Measurements from ENCODE around the gene TNPO2. TPM values are rescaled to one million over a fixed set of nuclear protein-coding genes. Genes with fewer than 3 reads are reported as not detected.

Gene TNPO2
- polyA plus RNA-seq, 6 donors from 2014 or later: 1.7 to 3.5 (median 2.7) TPM; not detected in 1

GRCh38 chr19:12675399-12675798 is 48.3 kb downstream of the TNPO2 start:
- ATAC-seq (ENCODE audit: low read depth in 2 of 2): no peak
- H3K27ac Mint-ChIP-seq: no peak overlapping the region
- no peak overlapping the region for H3K4me3 Mint-ChIP-seq
- no peak for DNase-seq
- no peaks in the 10 kb centered on the region for H3K9me3 Mint-ChIP-seq
- peaks cover 32 to 46% (median 37%) of the 10 kb centered on the region in 3 donors for H3K4me1 Mint-ChIP-seq
- peaks cover 0 to 16% of the 10 kb centered on the region in 2 donors for H3K36me3 Mint-ChIP-seq
- H3K27me3 Mint-ChIP-seq: no peaks in the 10 kb centered on the region

DNA sequence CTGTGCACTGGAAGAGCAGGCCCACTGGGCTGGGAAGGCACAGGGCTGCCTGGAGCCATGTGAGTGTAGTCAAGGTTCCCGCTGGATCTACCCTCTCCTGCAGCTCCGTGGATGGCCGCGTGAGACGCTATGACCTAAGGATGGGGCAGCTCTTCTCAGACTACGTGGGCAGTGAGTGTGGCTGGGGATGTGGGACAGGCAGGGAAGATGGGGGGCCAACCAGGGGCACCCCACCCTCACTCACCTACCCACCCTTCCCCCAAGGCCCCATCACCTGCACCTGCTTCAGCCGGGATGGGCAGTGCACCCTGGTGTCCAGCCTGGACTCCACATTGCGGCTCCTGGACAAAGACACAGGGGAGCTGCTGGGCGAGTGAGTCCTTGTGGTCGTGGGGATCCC is 51.0 kb downstream of the TNPO2 start:
- Mint-ChIP-seq H3K36me3 (peaks cover 0 to 9% of the 10 kb centered on the region in 2 donors), H3K27me3 (no peaks in the 10 kb centered on the region), H3K4me3 (peak overlapping the region in 2 of 8 donors; percentile 20 to 81), H3K27ac (peak overlapping the region in 1 of 6 donors; percentile 53), H3K4me1 (peaks cover 35 to 53% (median 47%) of the 10 kb centered on the region in 3 donors), H3K9me3 (no peaks in the 10 kb centered on the region)
- no peak for ATAC-seq (ENCODE audit: low read depth in 2 of 2)
- no peak for DNase-seq

DNA sequence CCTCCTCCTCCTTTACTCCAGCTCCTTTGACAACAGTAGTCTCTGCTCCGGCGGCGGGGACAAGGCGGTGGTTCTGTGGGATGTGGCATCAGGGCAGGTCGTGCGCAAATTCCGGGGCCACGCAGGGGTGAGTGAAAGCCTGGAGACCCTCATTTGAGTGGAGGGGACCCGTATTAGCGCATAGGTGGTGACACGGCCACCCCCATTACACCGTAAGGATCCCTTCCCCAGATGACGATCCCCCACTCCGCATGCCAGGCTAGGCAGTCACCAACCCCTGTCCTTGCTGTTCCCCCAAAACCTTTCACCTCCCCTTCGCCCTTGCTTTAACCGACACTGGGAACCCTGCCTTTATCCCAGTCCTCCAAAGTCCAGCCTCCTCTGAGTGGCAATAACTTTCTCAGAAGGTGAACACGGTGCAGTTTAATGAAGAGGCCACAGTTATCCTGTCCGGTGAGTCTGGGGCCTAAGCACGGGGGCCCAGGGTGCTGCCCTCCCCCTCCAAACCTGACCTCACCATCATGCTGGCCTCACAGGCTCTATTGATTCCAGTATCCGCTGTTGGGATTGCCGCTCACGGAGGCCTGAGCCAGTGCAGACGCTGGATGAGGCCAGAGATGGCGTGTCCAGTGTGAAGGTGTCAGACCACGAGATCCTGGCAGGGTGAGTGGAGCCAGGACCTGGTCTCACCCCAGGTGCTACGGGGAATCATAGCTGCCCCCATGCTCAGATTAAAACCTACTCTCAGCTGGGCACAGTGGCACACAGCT is 53.4 kb downstream of the TNPO2 start:
- no peak for ATAC-seq (ENCODE audit: low read depth in 2 of 2)
- Mint-ChIP-seq H3K36me3 (peaks cover 0 to 9% of the 10 kb centered on the region in 2 donors), H3K4me1 (peaks cover 40 to 62% (median 56%) of the 10 kb centered on the region in 3 donors), H3K9me3 (no peaks in the 10 kb centered on the region), H3K4me3 (peak overlapping the region; percentile 91 to 99 (median 98)), H3K27me3 (no peaks in the 10 kb centered on the region), H3K27ac (peak overlapping the region; percentile 66 to 100 (median 100))
- DNase-seq: no peak

DNA sequence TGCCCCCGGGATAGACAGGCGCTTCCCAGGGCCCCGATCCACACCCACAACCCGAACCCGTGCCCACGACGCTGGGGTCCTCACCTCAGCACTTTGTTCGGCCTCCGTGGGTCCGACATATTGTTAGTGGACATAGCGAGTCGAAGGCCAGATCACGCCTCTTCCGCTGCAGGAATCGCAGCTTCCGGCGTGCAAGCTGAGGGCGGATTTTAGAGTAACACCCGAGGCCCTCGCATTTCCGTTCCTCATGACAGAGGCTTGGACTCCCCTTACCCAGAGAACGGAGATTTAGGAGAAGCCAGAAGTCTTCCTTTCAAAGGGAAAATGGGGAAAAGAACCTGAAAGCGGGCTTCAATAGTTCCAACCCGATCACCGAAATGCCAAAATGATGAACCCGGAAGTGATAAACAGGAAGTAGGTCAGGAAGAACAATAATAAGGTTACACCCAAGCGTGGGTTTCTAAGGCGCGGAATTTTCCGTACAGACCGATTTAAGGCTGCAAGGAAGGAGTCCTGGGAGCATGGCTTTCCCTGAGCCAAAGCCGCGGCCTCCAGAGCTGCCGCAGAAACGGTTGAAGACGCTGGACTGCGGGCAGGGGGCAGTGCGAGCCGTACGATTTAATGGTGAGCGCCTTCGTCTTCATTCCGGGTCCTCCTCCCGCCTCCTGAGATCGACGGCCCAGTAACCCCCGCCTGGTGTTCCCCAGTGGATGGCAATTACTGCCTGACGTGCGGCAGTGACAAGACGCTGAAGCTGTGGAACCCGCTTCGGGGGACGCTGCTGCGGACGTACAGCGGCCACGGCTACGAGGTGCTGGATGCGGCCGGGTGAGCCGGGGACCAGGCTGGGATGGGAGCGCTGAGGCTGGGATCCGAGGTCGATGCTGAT is 54.2 kb downstream of the TNPO2 start:
- no peaks in the 10 kb centered on the region for H3K27me3 Mint-ChIP-seq
- peaks cover 0 to 8% of the 10 kb centered on the region in 2 donors for H3K36me3 Mint-ChIP-seq
- no peaks in the 10 kb centered on the region for H3K9me3 Mint-ChIP-seq
- H3K4me3 Mint-ChIP-seq: peak overlapping the region; percentile 91 to 99 (median 98)
- DNase-seq: peak; percentile 77
- H3K27ac Mint-ChIP-seq: peak overlapping the region; percentile 99 to 100 (median 100)
- peak; percentile 8 to 10 for ATAC-seq (ENCODE audit: low read depth in 2 of 2)
- H3K4me1 Mint-ChIP-seq: peaks cover 45 to 66% (median 64%) of the 10 kb centered on the region in 3 donors

DNA sequence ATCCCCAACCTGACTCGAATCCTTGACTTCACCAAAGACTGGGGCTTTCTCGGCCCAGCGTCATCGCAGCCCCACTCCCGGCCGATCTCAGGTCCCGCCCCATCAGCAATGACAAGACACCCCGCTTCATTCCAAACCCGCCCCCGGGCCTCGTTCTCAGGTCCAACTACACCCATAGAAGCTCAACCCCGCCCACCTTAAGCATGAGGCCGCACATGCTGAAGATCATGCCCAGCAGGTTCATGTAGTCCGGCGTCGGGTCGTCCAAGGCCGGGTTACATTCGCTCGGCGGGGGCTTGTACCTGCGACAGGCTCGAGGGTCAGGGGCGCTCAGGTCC is 54.8 kb downstream of the TNPO2 start:
- H3K27me3 Mint-ChIP-seq: no peaks in the 10 kb centered on the region
- ATAC-seq (ENCODE audit: low read depth in 2 of 2) (peak; percentile 13 to 15), DNase-seq (peak; percentile 56)
- H3K9me3 Mint-ChIP-seq: no peaks in the 10 kb centered on the region
- H3K27ac Mint-ChIP-seq: peak overlapping the region; percentile 99 to 100 (median 100)
- peaks cover 44 to 70% (median 65%) of the 10 kb centered on the region in 3 donors for H3K4me1 Mint-ChIP-seq
- peak overlapping the region; percentile 91 to 99 (median 98) for H3K4me3 Mint-ChIP-seq
- peaks cover 0 to 2% of the 10 kb centered on the region in 2 donors for H3K36me3 Mint-ChIP-seq

DNA sequence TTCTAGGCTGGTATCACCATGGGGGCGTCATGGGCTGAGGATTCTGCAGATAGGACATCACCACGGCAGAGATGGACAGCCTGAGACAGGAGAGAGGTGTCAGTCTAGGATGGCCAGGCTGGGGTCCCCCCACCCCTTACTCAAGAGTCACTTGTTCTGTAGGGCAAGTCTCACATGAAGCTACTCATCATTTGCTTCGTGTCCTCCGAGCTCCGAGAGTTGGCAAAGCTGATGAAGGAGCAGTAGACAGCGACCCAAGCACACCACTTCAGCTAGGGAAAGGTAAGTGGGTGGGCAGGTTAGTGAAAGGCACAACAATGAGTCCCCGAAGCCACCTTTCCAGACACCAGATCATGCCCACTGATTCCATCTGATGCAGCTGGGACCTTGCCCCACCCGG is 55.4 kb downstream of the TNPO2 start:
- Mint-ChIP-seq H3K27ac (peak overlapping the region; percentile 99 to 100 (median 100)), H3K4me3 (peak overlapping the region; percentile 91 to 99 (median 98)), H3K27me3 (no peaks in the 10 kb centered on the region), H3K4me1 (peaks cover 42 to 72% (median 61%) of the 10 kb centered on the region in 3 donors), H3K9me3 (no peaks in the 10 kb centered on the region), H3K36me3 (no peaks in the 10 kb centered on the region)
- no peak for ATAC-seq (ENCODE audit: low read depth in 2 of 2)
- DNase-seq: no peak

DNA sequence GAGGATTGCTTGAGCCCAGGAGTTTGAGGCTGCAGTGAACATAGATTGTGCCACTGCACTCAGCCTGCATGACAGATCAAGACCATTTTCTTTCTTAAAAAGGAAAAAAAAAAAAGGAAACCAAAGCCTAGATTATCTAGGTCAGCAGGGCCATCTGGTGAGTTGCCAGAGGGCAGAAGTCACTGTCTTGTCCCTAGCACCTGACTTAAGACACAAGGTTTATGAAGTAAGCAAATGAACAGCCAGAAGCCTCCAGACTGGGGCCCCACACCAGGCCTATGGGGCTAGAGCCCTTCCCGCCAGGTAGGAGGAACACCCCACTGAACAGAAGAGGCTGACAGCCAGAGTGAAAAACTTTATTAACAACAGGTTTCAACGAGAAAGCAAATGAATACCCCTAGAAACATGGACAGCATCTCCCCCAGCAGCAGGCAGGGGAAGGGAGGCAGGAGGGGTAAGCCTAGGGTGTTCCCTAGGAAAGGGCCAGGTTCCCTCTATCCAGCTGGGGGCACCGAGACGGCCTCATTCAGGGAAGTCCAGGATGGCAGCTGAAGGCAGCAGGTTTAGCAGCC is 55.9 kb downstream of the TNPO2 start:
- Mint-ChIP-seq H3K4me3 (peak overlapping the region; percentile 91 to 100 (median 98)), H3K9me3 (no peaks in the 10 kb centered on the region), H3K4me1 (peaks cover 42 to 75% (median 61%) of the 10 kb centered on the region in 3 donors), H3K27ac (peak overlapping the region in 5 of 6 donors; percentile 99 to 100 (median 100)), H3K27me3 (no peaks in the 10 kb centered on the region), H3K36me3 (no peaks in the 10 kb centered on the region)
- DNase-seq (no peak), ATAC-seq (ENCODE audit: low read depth in 2 of 2) (no peak)

DNA sequence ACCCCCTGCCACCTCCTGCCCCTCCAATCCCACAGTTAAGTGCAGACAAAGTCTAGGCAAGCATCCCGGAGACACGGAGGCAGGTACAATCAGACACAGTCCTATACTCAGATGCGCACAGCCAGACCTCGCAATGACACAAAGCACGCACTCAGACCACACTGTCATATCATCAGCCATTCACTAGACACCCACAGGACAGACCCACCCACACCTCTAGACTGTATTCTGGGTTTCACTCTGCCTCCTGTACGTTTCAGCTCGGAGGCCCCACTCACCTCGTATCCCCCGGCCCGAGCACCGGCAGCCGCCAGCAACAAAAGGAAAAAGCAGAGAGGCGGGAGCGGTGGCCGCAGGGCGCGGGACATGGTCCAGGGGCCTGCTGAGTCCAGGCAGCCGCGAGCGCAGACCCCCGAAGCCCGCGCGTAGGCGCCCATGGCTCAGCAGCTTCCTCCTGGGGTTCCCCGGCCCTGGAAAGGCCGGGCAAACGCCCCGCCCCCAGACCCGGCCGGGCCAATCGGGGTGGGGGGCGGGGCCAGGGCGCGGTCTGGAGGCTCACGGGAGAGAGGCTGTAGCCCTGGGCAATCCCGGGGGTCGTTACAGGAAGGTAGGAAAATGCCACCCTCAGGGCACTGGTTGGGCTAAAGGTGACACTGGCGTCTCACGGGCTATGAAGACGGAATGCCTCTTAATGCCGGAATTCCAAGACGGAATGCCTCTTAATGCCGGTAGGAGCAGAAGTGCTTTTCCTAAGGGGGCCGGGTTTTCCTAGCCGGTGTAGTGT is 57.3 kb downstream of the TNPO2 start, which contains the start of the genes MAN2B1 and WDR83:
TSS of gene MAN2B1 (minus strand) at position 478 of the 784 bp plus-strand sequence. CDS start at position 437, 41 bp downstream.
TSS of gene WDR83 (plus strand) at position 543 of the 784 bp plus-strand sequence. CDS start 2,984 bp downstream, outside the sequence.
- peak; percentile 85 for DNase-seq
- peaks cover 36 to 67% (median 53%) of the 10 kb centered on the region in 3 donors for H3K4me1 Mint-ChIP-seq

GRCh38 chr19:12665671-12666264 is 58.0 kb downstream of the TNPO2 start:
- ATAC-seq (ENCODE audit: low read depth in 2 of 2): peak; percentile 35 to 44
- Mint-ChIP-seq H3K9me3 (no peaks in the 10 kb centered on the region), H3K4me3 (peak overlapping the region; percentile 91 to 100 (median 99)), H3K27ac (peak overlapping the region; percentile 100), H3K27me3 (no peaks in the 10 kb centered on the region), H3K36me3 (no peaks in the 10 kb centered on the region), H3K4me1 (peaks cover 36 to 68% (median 53%) of the 10 kb centered on the region in 3 donors)
- DNase-seq: peak; percentile 66

More for the DNA sequence above, 57.3 kb downstream of the TNPO2 start, which contains the start of the genes MAN2B1 and WDR83:
- H3K36me3 Mint-ChIP-seq: no peaks in the 10 kb centered on the region
- H3K27ac Mint-ChIP-seq: peak within 1 kb of the TSS; percentile 100
- no peaks in the 10 kb centered on the region for H3K27me3 Mint-ChIP-seq
- H3K9me3 Mint-ChIP-seq: no peaks in the 10 kb centered on the region
- H3K4me3 Mint-ChIP-seq: peak within 1 kb of the TSS; percentile 91 to 100 (median 99)
- ATAC-seq (ENCODE audit: low read depth in 2 of 2): peak; percentile 61 to 63

DNA sequence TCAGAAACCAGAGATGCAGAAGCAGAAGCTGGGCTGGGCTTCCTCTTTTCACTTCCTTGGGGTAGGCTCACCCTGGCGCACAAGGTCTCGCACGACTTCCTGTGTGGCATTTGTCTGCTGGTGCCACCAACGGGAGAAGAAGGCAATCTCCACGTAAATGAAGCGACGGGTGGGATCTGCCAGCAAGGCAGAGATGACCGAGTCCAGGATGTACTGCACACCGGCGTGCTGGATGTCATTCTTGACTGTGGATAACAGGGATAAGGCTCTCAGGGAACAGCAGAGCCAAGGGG is 58.5 kb downstream of the TNPO2 start:
- Mint-ChIP-seq H3K36me3 (peaks cover 0 to 2% of the 10 kb centered on the region in 2 donors), H3K9me3 (no peaks in the 10 kb centered on the region), H3K27me3 (no peaks in the 10 kb centered on the region), H3K27ac (peak overlapping the region; percentile 100), H3K4me1 (peaks cover 39 to 62% (median 50%) of the 10 kb centered on the region in 3 donors), H3K4me3 (peak overlapping the region; percentile 91 to 100 (median 99))
- ATAC-seq (ENCODE audit: low read depth in 2 of 2) (peak; percentile 73 to 80), DNase-seq (peak; percentile 89)

DNA sequence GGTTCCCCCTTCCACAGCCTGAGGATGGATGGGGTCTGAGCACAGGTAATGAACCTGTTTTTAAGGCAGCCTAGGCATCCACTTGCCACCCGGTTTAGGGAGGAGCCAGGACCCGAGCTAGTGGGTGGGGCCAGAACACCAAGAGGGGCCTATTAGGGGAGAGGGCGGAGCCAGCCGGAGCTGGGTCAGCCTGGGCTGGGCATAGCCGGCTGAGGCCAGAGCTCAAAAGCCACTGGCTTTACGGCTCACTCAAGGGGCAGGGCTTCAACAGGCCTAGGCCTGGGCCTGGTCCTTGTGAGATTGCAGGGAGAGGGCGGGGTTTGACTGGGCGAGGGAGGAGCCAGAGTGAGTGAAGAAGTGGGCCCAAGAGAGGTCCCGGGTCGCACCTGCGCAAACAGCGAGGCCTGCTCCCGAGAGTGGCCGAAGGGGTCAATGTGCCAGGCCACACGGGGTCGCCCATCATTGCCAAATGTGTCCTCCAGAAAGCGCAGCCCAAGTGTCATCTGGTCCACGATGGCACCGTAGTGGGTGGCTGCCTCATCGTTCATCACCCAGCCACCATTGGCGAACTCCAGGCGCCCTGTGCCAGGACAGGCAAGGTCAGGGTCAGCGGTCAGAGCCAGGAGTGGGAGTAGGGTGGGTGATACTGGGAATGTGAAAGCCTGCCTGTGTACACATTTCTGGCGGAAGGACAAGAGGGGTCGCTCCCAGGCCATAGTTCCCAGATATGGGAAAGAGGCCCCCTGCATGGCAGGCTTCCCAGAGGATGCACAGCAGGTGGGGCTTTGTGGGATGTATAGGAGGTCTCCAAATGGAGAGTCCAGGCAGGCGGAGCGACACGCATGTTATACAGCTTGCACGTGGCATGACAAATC is 59.1 kb downstream of the TNPO2 start:
- Mint-ChIP-seq H3K4me3 (peak overlapping the region; percentile 91 to 100 (median 99)), H3K9me3 (no peaks in the 10 kb centered on the region), H3K36me3 (peaks cover 0 to 8% of the 10 kb centered on the region in 2 donors), H3K27ac (peak overlapping the region; percentile 100), H3K4me1 (peaks cover 42 to 60% (median 50%) of the 10 kb centered on the region in 3 donors), H3K27me3 (no peaks in the 10 kb centered on the region)
- DNase-seq (no peak), ATAC-seq (ENCODE audit: low read depth in 2 of 2) (no peak)

All from naive B cell (primary cell).